Sigmoid colon (tissue), 7 donors: Measurements from ENCODE around the gene ZNF133. TPM values are rescaled to one million over a fixed set of nuclear protein-coding genes. Genes with fewer than 3 reads are reported as not detected.
A peak's percentile ranks its signal among the peaks of the same experiment; 100 is the strongest.

Experiments
- DNase-seq: peaks from one replicate; pipeline ENCODE4 v3.0.0-alpha.2; 2019
- H3K27ac ChIP-seq, 4 donors: fragments of 200-600 bp; sonication (generic); one replicate each; pipeline ENCODE4 v1.5.1; 2016 to 2019; ENCODE audit warnings: mild to moderate bottlenecking in 1 of 4
- H3K27me3 ChIP-seq, 3 donors: fragments of 200-600 bp; sonication (generic); one replicate each; pipeline ENCODE4 v1.5.1; 2019; ENCODE audit warnings: mild to moderate bottlenecking in 1 of 3
- H3K36me3 ChIP-seq, 4 donors: fragments of 200-600 bp; sonication (generic); one replicate each; pipeline ENCODE4 v1.5.1; 2016 to 2019
- H3K4me1 ChIP-seq, 4 donors: fragments of 200-600 bp; sonication (generic); one replicate each; pipeline ENCODE4 v1.5.1; 2017 to 2019
- H3K4me3 ChIP-seq, 4 donors: fragments of 200-600 bp; sonication (generic); one replicate each; pipeline ENCODE4 v1.5.1; 2017 to 2019; ENCODE audit warnings: mild to moderate bottlenecking in 2 of 4, moderate library complexity in 1 of 4
- H3K9me3 ChIP-seq, 4 donors: fragments of 200-600 bp in 3 of 4; sonication (generic) in 3 of 4; one replicate each; pipeline versions ENCODE4 v1.5.1 to v1.6.1; 2013 to 2019
- CTCF ChIP-seq, 4 experiments: fragments of 450-650 bp in 3 of 4; fragments of 200-600 bp in 1 of 4; IDR thresholded peaks; one replicate each; pipeline ENCODE4 v1.5.1; 2016 to 2019; ENCODE audit warnings: antibody characterized with exemption in 4 of 4, mild to moderate bottlenecking in 3 of 4, moderate library complexity in 2 of 4
- EP300 ChIP-seq, 4 donors: sonication (generic); formaldehyde crosslinking; IDR thresholded peaks; one replicate each; pipeline ENCODE4 v1.6.1; 2017; ENCODE audit warnings: antibody characterized with exemption in 4 of 4
- POLR2A ChIP-seq, 2 donors: fragments of 450-650 bp; IDR thresholded peaks; one replicate each; pipeline ENCODE4 v1.6.1; 2016; ENCODE audit warnings: antibody characterized with exemption in 2 of 2, mild to moderate bottlenecking in 2 of 2, moderate library complexity in 2 of 2
- POLR2AphosphoS5 ChIP-seq, 4 donors: sonication (generic); formaldehyde crosslinking; IDR thresholded peaks; one replicate each; pipeline ENCODE4 v1.6.1; 2017; ENCODE audit warnings: antibody characterized with exemption in 4 of 4
- WGBS, 2 donors: extraction: QIAGEN DNeasy Blood & Tissue Kit; methylation state at CpG; one replicate each; pipeline ENCODE4 v1.1.7; 2013; 5-methylcytosine and 5-hydroxymethylcytosine counted together
- intact Hi-C: fragments of 100-400 bp; cut with DNase I; formaldehyde crosslinking; loops from one replicate; pipeline ENCODE4 v1.15.1; 2023
- polyA plus RNA-seq, 3 donors: library from polyadenylated mRNA; stranded (reverse); fragments of 200-250 nt; gene quantifications; one replicate each; pipeline ENCODE4 v1.2.3, GENCODE V29; 2013
- total RNA-seq, 4 donors: library from RNA; depleted of rRNA; stranded (reverse); fragments of >200 nt; gene quantifications; one replicate each; pipeline ENCODE4 v1.1.0, GENCODE V29; 2016
- donor health status: healthy with polysubstance abuse.
- donor health status: Bipolar disorder and iron deficiency.
- donor health status: healthy.

The ZNF133 gene
- total and polyA plus RNA-seq, 7 donors: 4.8 to 20.3 (median 16.2) TPM

- no peak for TF ChIP-seq POLR2A (IDR thresholded peaks at IDR 0.05)
- no peak for TF ChIP-seq POLR2AphosphoS5 (IDR thresholded peaks at IDR 0.05)
- Histone ChIP-seq H3K36me3 (no peaks in the 10 kb centered on the region), H3K27me3 (peaks cover 0 to 27% (median 0%) of the 10 kb centered on the region in 3 donors), H3K4me3 (no peak overlapping the region), H3K4me1 (no peaks in the 10 kb centered on the region), H3K27ac (no peak overlapping the region), H3K9me3 (peaks cover 0 to 3% (median 0%) of the 10 kb centered on the region in 4 donors)
- intact Hi-C loops: loop anchor here (5.0 kb wide), 1 partner anchor 772 kb away; no protein-coding TSS in a partner anchor
- no peak for DNase-seq
- 85 to 87% methylated on average over 2 of the region's 2 CpGs for WGBS, 2 donors
Observed at GRCh38 chr20:18279242-18279641, 9.1 kb upstream of the ZNF133 start.

DNA sequence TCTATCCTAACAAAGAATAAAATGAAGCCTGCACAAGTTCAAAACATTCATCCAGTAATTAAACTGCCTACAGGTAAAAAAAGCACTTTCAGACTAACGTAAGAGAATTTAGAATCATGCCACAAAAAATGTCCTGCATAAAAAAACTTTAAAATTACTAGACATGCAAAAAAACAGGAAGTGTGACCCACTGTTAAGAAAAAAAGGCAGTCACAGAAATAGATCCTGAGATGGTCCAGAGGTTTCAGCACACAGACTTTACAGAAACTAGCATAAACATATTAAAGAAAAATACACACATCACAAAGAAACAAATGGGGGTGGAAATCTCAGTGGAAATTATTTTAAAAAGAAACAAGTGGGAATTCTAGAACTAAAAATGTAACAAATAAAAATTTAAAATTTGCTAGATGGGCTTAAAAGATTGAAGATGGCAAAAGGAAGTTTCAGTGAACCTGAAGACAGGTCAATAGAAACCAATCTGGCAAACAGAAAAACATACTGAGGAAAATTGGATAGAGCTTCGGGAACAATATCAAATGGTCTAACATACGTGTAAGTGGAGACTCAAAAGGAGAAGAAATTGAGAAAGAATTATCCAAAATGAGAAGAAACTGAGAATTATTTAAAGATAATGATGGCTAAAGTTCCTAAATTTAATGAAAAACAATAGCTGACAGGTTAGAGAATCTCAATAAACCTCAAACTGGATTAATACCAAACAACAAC is 3.4 kb upstream of the ZNF133 start:
- intact Hi-C loops: loop anchor here (5.0 kb wide), 4 partner anchors 148 to 282 kb away; partner anchors contain the start of genes DZANK1, KAT14, PET117 and POLR3F

GRCh38 chr20:18287546-18287914 is 797 bp upstream of the ZNF133 start:
- peaks cover 0 to 18% (median 9%) of the 10 kb centered on the region in 4 donors for H3K4me1 ChIP-seq
- intact Hi-C loops: loop anchor here (5.0 kb wide), 4 partner anchors 150 to 280 kb away; partner anchors contain the start of genes DZANK1, KAT14, PET117 and POLR3F
- peaks cover 0 to 13% (median 3%) of the 10 kb centered on the region in 4 donors for H3K36me3 ChIP-seq
- peak; percentile 63 for DNase-seq
- peak overlapping the region; percentile 89 to 94 (median 90) for H3K27ac ChIP-seq
- 7 to 11% methylated on average over 11 of the region's 11 CpGs for WGBS, 2 donors
- peaks cover 0 to 9% (median 3%) of the 10 kb centered on the region in 4 donors for H3K9me3 ChIP-seq
- H3K4me3 ChIP-seq: peak overlapping the region; percentile 78 to 90 (median 84)
- no peaks in the 10 kb centered on the region for H3K27me3 ChIP-seq
- TF ChIP-seq CTCF (IDR thresholded peaks at IDR 0.05) (no peak), POLR2A (IDR thresholded peaks at IDR 0.05) (no peak), EP300 (IDR thresholded peaks at IDR 0.05) (no peak), POLR2AphosphoS5 (IDR thresholded peaks at IDR 0.05) (no peak)

More for the DNA sequence above, 3.4 kb upstream of the ZNF133 start:
- Histone ChIP-seq H3K27me3 (peaks cover 0 to 13% (median 0%) of the 10 kb centered on the region in 3 donors), H3K4me3 (no peak overlapping the region), H3K27ac (no peak overlapping the region), H3K9me3 (peaks cover 0 to 9% (median 3%) of the 10 kb centered on the region in 4 donors), H3K36me3 (no peaks in the 10 kb centered on the region), H3K4me1 (peaks cover 0 to 17% (median 7%) of the 10 kb centered on the region in 4 donors)
- WGBS, 2 donors: 83 to 89% methylated on average over 3 of the region's 3 CpGs
- no peak for DNase-seq
- no peak for TF ChIP-seq CTCF (IDR thresholded peaks at IDR 0.05)
- no peak for TF ChIP-seq POLR2A (IDR thresholded peaks at IDR 0.05)
- TF ChIP-seq POLR2AphosphoS5 (IDR thresholded peaks at IDR 0.05): no peak
- no peak for TF ChIP-seq EP300 (IDR thresholded peaks at IDR 0.05)

DNA sequence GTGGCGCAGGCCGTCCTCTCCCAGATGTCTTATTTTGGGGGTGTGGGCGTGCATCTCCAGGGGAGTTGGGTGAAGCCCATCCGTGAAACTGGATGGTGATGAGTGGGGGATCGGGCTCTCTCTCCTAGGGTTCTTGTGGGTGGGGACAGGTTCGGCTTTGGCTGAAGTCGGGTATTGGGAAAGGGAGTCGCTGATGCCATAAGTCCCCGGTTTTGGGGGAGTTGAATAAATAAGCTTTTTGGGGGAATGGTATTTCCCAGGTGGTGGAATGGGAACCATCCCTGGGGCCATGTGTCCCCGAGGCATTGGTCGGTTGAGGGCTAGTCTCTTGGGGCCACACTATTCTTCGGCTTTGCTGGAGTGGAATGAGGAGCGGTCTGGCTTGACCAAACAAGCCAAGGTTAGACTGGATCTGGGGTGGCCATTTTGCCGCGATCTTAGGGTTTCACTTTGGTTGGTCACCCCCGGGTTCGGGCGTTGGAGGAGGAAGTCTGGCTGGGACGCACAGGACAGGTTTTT is 481 bp downstream of the ZNF133 start:
- H3K9me3 ChIP-seq: peaks cover 0 to 9% (median 3%) of the 10 kb centered on the region in 4 donors
- TF ChIP-seq EP300 (IDR thresholded peaks at IDR 0.05): no peak
- no peak for TF ChIP-seq POLR2A (IDR thresholded peaks at IDR 0.05)
- TF ChIP-seq CTCF (IDR thresholded peaks at IDR 0.05): no peak
- no peak for TF ChIP-seq POLR2AphosphoS5 (IDR thresholded peaks at IDR 0.05)
- DNase-seq: no peak
- peak overlapping the region; percentile 89 to 94 (median 90) for H3K27ac ChIP-seq
- no peaks in the 10 kb centered on the region for H3K27me3 ChIP-seq
- 5 to 7% methylated on average over 19 of the region's 19 CpGs for WGBS, 2 donors
- intact Hi-C loops: loop anchor here (5.0 kb wide), 4 partner anchors 152 to 278 kb away; partner anchors contain the start of genes DZANK1, KAT14, PET117 and POLR3F
- peaks cover 0 to 18% (median 3%) of the 10 kb centered on the region in 4 donors for H3K36me3 ChIP-seq
- H3K4me3 ChIP-seq: peak overlapping the region; percentile 78 to 90 (median 84)
- H3K4me1 ChIP-seq: peaks cover 0 to 18% (median 9%) of the 10 kb centered on the region in 4 donors

DNA sequence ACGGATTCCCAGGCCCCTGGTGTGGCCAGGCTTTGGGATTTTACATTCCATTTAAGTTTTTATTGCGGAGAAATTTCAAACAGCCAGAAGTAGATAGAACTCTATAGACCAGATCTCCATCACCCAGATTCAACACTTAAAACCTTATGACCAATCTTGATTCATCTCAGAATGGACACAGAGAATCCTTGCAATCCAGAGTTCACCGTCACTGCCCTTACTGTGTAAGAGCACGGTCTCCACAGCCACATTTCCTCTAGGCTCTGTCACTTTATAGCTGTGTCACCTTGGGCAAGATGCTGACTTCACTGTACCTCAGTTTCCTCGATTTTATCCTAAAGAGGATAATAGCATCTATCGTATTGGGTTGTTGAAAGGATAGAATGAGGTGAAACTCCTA is 979 bp downstream of the ZNF133 start:
- peak overlapping the region; percentile 78 to 90 (median 84) for H3K4me3 ChIP-seq
- intact Hi-C loops: loop anchor here (5.0 kb wide), 4 partner anchors 152 to 278 kb away; partner anchors contain the start of genes DZANK1, KAT14, PET117 and POLR3F
- DNase-seq: no peak
- TF ChIP-seq CTCF (IDR thresholded peaks at IDR 0.05) (no peak), EP300 (IDR thresholded peaks at IDR 0.05) (no peak), POLR2A (IDR thresholded peaks at IDR 0.05) (no peak), POLR2AphosphoS5 (IDR thresholded peaks at IDR 0.05) (no peak)
- peaks cover 0 to 9% (median 1%) of the 10 kb centered on the region in 4 donors for H3K9me3 ChIP-seq
- no peak overlapping the region for H3K27ac ChIP-seq
- no peaks in the 10 kb centered on the region for H3K27me3 ChIP-seq
- peaks cover 0 to 18% (median 9%) of the 10 kb centered on the region in 4 donors for H3K4me1 ChIP-seq
- peaks cover 0 to 18% (median 3%) of the 10 kb centered on the region in 4 donors for H3K36me3 ChIP-seq
- WGBS, 2 donors: 79 to 82% methylated on average over 6 of the region's 6 CpGs
